Measurements from ENCODE around the gene PLCB4. TPM values are rescaled to one million over a fixed set of nuclear protein-coding genes. Genes with fewer than 3 reads are reported as not detected.

PLCB4 gene
- total RNA-seq, 1 donor, result 4.1 TPM

- TF ChIP-seq CTCF (IDR thresholded peaks at IDR 0.05; ENCODE audit: insufficient read depth, low read length), result no peak
- H3K4me3 ChIP-seq (ENCODE audit: low read depth, low read length), result no peak overlapping the region
- DNase-seq (ENCODE audit: low read depth), result no peak
These were observed 91.4 kb downstream of the PLCB4 start for GRCh38 chr20:9160331-9160730.

- peak; percentile 22 for DNase-seq (ENCODE audit: low read depth)
- TF ChIP-seq CTCF (IDR thresholded peaks at IDR 0.05; ENCODE audit: insufficient read depth, low read length), result no peak
- H3K4me3 ChIP-seq (ENCODE audit: low read depth, low read length), result no peak overlapping the region
These were observed 91.9 kb downstream of the PLCB4 start for GRCh38 chr20:9160757-9161156.

GRCh38 chr20:9161311-9161710, 92.4 kb downstream of the PLCB4 start:
- no peak for TF ChIP-seq CTCF (IDR thresholded peaks at IDR 0.05; ENCODE audit: insufficient read depth, low read length)
- no peak overlapping the region for H3K4me3 ChIP-seq (ENCODE audit: low read depth, low read length)
- DNase-seq (ENCODE audit: low read depth), result no peak

GRCh38 chr20:9163251-9163650, 94.4 kb downstream of the PLCB4 start:
- no peak for DNase-seq (ENCODE audit: low read depth)
- no peak overlapping the region for H3K4me3 ChIP-seq (ENCODE audit: low read depth, low read length)
- no peak for TF ChIP-seq CTCF (IDR thresholded peaks at IDR 0.05; ENCODE audit: insufficient read depth, low read length)

- no peak for DNase-seq (ENCODE audit: low read depth)
- no peak for TF ChIP-seq CTCF (IDR thresholded peaks at IDR 0.05; ENCODE audit: insufficient read depth, low read length)
These were observed 95.1 kb downstream of the PLCB4 start for GRCh38 chr20:9163995-9164394.

GRCh38 chr20:9165261-9165660, 96.4 kb downstream of the PLCB4 start:
- H3K4me3 ChIP-seq (ENCODE audit: low read depth, low read length), result no peak overlapping the region
- TF ChIP-seq CTCF (IDR thresholded peaks at IDR 0.05; ENCODE audit: insufficient read depth, low read length), result no peak
- DNase-seq (ENCODE audit: low read depth), result no peak

More at GRCh38 chr20:9163995-9164394, 95.1 kb downstream of the PLCB4 start:
- no peak overlapping the region for H3K4me3 ChIP-seq (ENCODE audit: low read depth, low read length)

- DNase-seq (ENCODE audit: low read depth), result no peak
- TF ChIP-seq CTCF (IDR thresholded peaks at IDR 0.05; ENCODE audit: insufficient read depth, low read length), result no peak
- no peak overlapping the region for H3K4me3 ChIP-seq (ENCODE audit: low read depth, low read length)
These were observed 97.4 kb downstream of the PLCB4 start for GRCh38 chr20:9166153-9166780.

All from fibroblast of the aortic adventitia (primary cell).